Glutamatergic neuron (in vitro differentiated cells): ENCODE measurements around the gene MACROD2. TPM values are rescaled to one million over a fixed set of nuclear protein-coding genes. Genes with fewer than 3 reads are reported as not detected.

Source experiments
- DNase-seq: peaks from one replicate; pipeline ENCODE4 v3.0.0; 2022
- H3K27ac Mint-ChIP-seq: one replicate; pipeline ENCODE4 v1.8.0; 2020; ENCODE audit warnings: mild to moderate bottlenecking, mixed read lengths, inconsistent platforms; ENCODE audit not compliant: unreplicated experiment
- H3K27me3 Mint-ChIP-seq: one replicate; pipeline ENCODE4 v1.8.0; 2020; ENCODE audit warnings: mild to moderate bottlenecking, moderate library complexity, mixed read lengths, inconsistent platforms; ENCODE audit not compliant: unreplicated experiment
- H3K36me3 Mint-ChIP-seq: one replicate; pipeline ENCODE4 v1.8.0; 2020; ENCODE audit warnings: mild to moderate bottlenecking, mixed read lengths, inconsistent platforms; ENCODE audit not compliant: unreplicated experiment
- H3K4me1 Mint-ChIP-seq: one replicate; pipeline ENCODE4 v1.8.0; 2020; ENCODE audit warnings: mild to moderate bottlenecking, low read depth, mixed read lengths, inconsistent platforms; ENCODE audit not compliant: unreplicated experiment
- H3K4me3 Mint-ChIP-seq: one replicate; pipeline ENCODE4 v1.8.0; 2020; ENCODE audit warnings: mild to moderate bottlenecking, mixed read lengths, inconsistent platforms; ENCODE audit not compliant: unreplicated experiment
- H3K9me3 Mint-ChIP-seq: one replicate; pipeline ENCODE4 v1.8.0; 2020; ENCODE audit warnings: mild to moderate bottlenecking, moderate library complexity, mixed read lengths, inconsistent platforms; ENCODE audit not compliant: unreplicated experiment
- CTCF ChIP-seq: fragments of 200-600 bp; sonication (generic); IDR thresholded peaks from one replicate; pipeline ENCODE4 v1.5.0; 2021; ENCODE audit not compliant: partially characterized antibody, unreplicated experiment
- total RNA-seq: library from RNA; stranded (reverse); fragmentation: NEBNext Ultra II Directional; extraction: Animal tissue kit (Norgen Biotek cat#: 25700); gene quantifications from one replicate; pipeline ENCODE4 v1.2.1, GENCODE V29; 2021; ENCODE audit not compliant: unreplicated experiment

The MACROD2 gene
- total RNA-seq, 1 donor from 2014 or later = 8.7 TPM

- H3K4me1 Mint-ChIP-seq = peaks cover 20% of the 10 kb centered on the region
- peaks cover 2% of the 10 kb centered on the region for H3K9me3 Mint-ChIP-seq
- TF ChIP-seq CTCF = peak; percentile 61
- H3K27me3 Mint-ChIP-seq = no peaks in the 10 kb centered on the region
- H3K36me3 Mint-ChIP-seq = no peaks in the 10 kb centered on the region
- peak within 1 kb of the TSS; percentile 83 for H3K4me3 Mint-ChIP-seq
- H3K27ac Mint-ChIP-seq = peak within 1 kb of the TSS; percentile 1
- peak; percentile 70 for DNase-seq
These were observed 342.3 kb downstream of the MACROD2 start, which contains the start of gene FLRT3 for GRCh38 chr20:14337400-14338171. FLRT3 (minus strand) TSS chr20:14337612; CDS start chr20:14327506, 10,106 bp downstream.

GRCh38 chr20:14341801-14342200 lies 346.5 kb downstream of the MACROD2 start:
- no peak for TF ChIP-seq CTCF
- no peak for DNase-seq
- peaks cover 12% of the 10 kb centered on the region for H3K4me1 Mint-ChIP-seq
- H3K27me3 Mint-ChIP-seq = no peaks in the 10 kb centered on the region
- H3K4me3 Mint-ChIP-seq = no peak overlapping the region
- H3K9me3 Mint-ChIP-seq = no peaks in the 10 kb centered on the region
- H3K27ac Mint-ChIP-seq = no peak overlapping the region
- H3K36me3 Mint-ChIP-seq = no peaks in the 10 kb centered on the region

- no peak for DNase-seq
- H3K4me3 Mint-ChIP-seq = no peak overlapping the region
- H3K27ac Mint-ChIP-seq = no peak overlapping the region
- no peaks in the 10 kb centered on the region for H3K36me3 Mint-ChIP-seq
- TF ChIP-seq CTCF = no peak
- no peaks in the 10 kb centered on the region for H3K27me3 Mint-ChIP-seq
- H3K9me3 Mint-ChIP-seq = no peaks in the 10 kb centered on the region
- peaks cover 8% of the 10 kb centered on the region for H3K4me1 Mint-ChIP-seq
These were observed 347.6 kb downstream of the MACROD2 start for GRCh38 chr20:14342918-14343317.

- no peaks in the 10 kb centered on the region for H3K9me3 Mint-ChIP-seq
- TF ChIP-seq CTCF = no peak
- H3K36me3 Mint-ChIP-seq = no peaks in the 10 kb centered on the region
- DNase-seq = no peak
- no peak overlapping the region for H3K27ac Mint-ChIP-seq
- H3K27me3 Mint-ChIP-seq = no peaks in the 10 kb centered on the region
- peaks cover 8% of the 10 kb centered on the region for H3K4me1 Mint-ChIP-seq
- no peak overlapping the region for H3K4me3 Mint-ChIP-seq
These were observed 348.3 kb downstream of the MACROD2 start for GRCh38 chr20:14343491-14344065.

GRCh38 chr20:14344746-14345145 lies 349.4 kb downstream of the MACROD2 start:
- no peaks in the 10 kb centered on the region for H3K36me3 Mint-ChIP-seq
- H3K4me1 Mint-ChIP-seq = peaks cover 8% of the 10 kb centered on the region

More at GRCh38 chr20:14344746-14345145, 349.4 kb downstream of the MACROD2 start:
- Mint-ChIP-seq H3K27me3 (no peaks in the 10 kb centered on the region), H3K9me3 (no peaks in the 10 kb centered on the region), H3K4me3 (no peak overlapping the region), H3K27ac (no peak overlapping the region)
- no peak for DNase-seq
- no peak for TF ChIP-seq CTCF
